Endothelial cell of umbilical vein (primary cell): ENCODE results near the gene PRKAR1B. TPM values are rescaled to one million over a fixed set of nuclear protein-coding genes. Genes with fewer than 3 reads are reported as not detected.

Experiments
- BruUV-seq: library from RNA; stranded (reverse); fragments of 400-500 nt; replicated peaks from 2 replicates; lab custom pipeline; 2021; lab: Mats Ljungman, UMichigan
- CTCF ChIA-PET: fragments of 300-600, 350-600 bp; sonication (Branson Sonifier 250); formaldehyde crosslinking; loops from one replicate; lab custom pipeline; 2021; ENCODE audit warnings: antibody characterized with exemption, inconsistent platforms; lab: Charles Lee
- POLR2A ChIA-PET: fragments of 300-600, 350-600 bp; sonication (Branson Sonifier 250); formaldehyde crosslinking; loops from one replicate; lab custom pipeline; 2021; ENCODE audit warnings: antibody characterized with exemption, inconsistent platforms; lab: Charles Lee
- DNase-seq: peaks from one replicate; pipeline ENCODE4 v3.0.0-alpha.2; 2011; ENCODE audit warnings: low read depth, low spot score
- FAIRE-seq: peaks from 2 replicates; lab custom pipeline; 2011; peaks lifted over from hg19 to GRCh38; lab: Jason Lieb, UNC
- H2AFZ ChIP-seq: 2 replicates; pipeline ENCODE4 v1.6.0; 2012; ENCODE audit warnings: low read depth, low read length, control low read depth, inconsistent platforms
- H3K27ac ChIP-seq: 2 replicates; pipeline ENCODE4 v1.5.1; 2011; ENCODE audit warnings: low read depth, mild to moderate bottlenecking, control low read depth, low read length, moderate library complexity; ENCODE audit not compliant: insufficient read depth
- H3K27me3 ChIP-seq, 2 experiments: 2 replicates each; pipeline versions ENCODE4 v1.6.0 to v1.6.1; 2011; ENCODE audit warnings: low read length in 2 of 2, mixed read lengths in 1 of 2; ENCODE audit not compliant: control insufficient read depth in 2 of 2, insufficient read depth in 2 of 2
- H3K36me3 ChIP-seq, 2 experiments: 2 replicates in 1 of 2; 3 replicates in 1 of 2; pipeline ENCODE4 v1.5.1; 2011; ENCODE audit warnings: low read length in 2 of 2, mild to moderate bottlenecking in 1 of 2, moderate library complexity in 1 of 2; ENCODE audit not compliant: control insufficient read depth in 2 of 2, insufficient read depth in 2 of 2; ENCODE audit errors: extremely low read depth in 1 of 2
- H3K4me1 ChIP-seq: 3 replicates; pipeline ENCODE4 v1.5.1; 2011; ENCODE audit warnings: mild to moderate bottlenecking, low read length; ENCODE audit not compliant: control insufficient read depth, insufficient read depth; ENCODE audit errors: extremely low read depth
- H3K4me2 ChIP-seq: 2 replicates; pipeline ENCODE4 v1.6.1; 2011; ENCODE audit warnings: low read length, control low read depth, mixed read lengths; ENCODE audit not compliant: insufficient read depth
- H3K4me3 ChIP-seq, 3 experiments: fragments of 200-600 bp in 1 of 3; sonication (generic), shearing (Covaris generic) in 1 of 3; replicated peaks in 1 of 3; 2 replicates each; pipeline ENCODE4 v1.5.1; 2011 to 2016; ENCODE audit warnings: control low read depth in 3 of 3, low read length in 3 of 3, mild to moderate bottlenecking in 2 of 3, inconsistent platforms in 1 of 3, low read depth in 1 of 3, moderate library complexity in 1 of 3; ENCODE audit not compliant: insufficient read depth in 1 of 3
- H3K79me2 ChIP-seq: 2 replicates; pipeline ENCODE4 v1.6.0; 2012; ENCODE audit warnings: low read length, inconsistent platforms; ENCODE audit not compliant: control insufficient read depth, insufficient read depth
- H3K9ac ChIP-seq: replicated peaks from 2 replicates; pipeline ENCODE3; 2011; ENCODE audit warnings: low read length, control low read depth; ENCODE audit not compliant: insufficient read depth; ENCODE audit errors: extremely low read depth
- H3K9me1 ChIP-seq: replicated peaks from 3 replicates; pipeline ENCODE4 v1.6.0; 2011; ENCODE audit warnings: mild to moderate bottlenecking, low read length; ENCODE audit not compliant: control insufficient read depth, insufficient read depth; ENCODE audit errors: extremely low read depth
- H3K9me3 ChIP-seq: replicated peaks from 2 replicates; pipeline ENCODE4 v1.5.1; 2012; ENCODE audit warnings: low read length, inconsistent platforms; ENCODE audit not compliant: control insufficient read depth, insufficient read depth
- H4K20me1 ChIP-seq: replicated peaks from 2 replicates; pipeline ENCODE3; 2011; ENCODE audit warnings: mild to moderate bottlenecking, low read length; ENCODE audit not compliant: control insufficient read depth, insufficient read depth; ENCODE audit errors: extremely low read depth
- EZH2 ChIP-seq: IDR thresholded peaks from 2 replicates; pipeline ENCODE4 v1.6.1; 2012; ENCODE audit warnings: borderline replicate concordance, low read depth, mild to moderate bottlenecking, moderate library complexity, low read length, inconsistent platforms; ENCODE audit not compliant: severe bottlenecking
- FOS ChIP-seq: IDR thresholded peaks from 2 replicates; pipeline ENCODE4 v1.6.1; 2011; ENCODE audit warnings: mild to moderate bottlenecking, low read length, moderate library complexity, borderline replicate concordance; ENCODE audit not compliant: insufficient read depth
- MAX ChIP-seq: IDR thresholded peaks from 2 replicates; pipeline ENCODE4 v1.6.1; 2011; ENCODE audit not compliant: insufficient read depth, insufficient read length
- MYC ChIP-seq: IDR thresholded peaks from one replicate; pipeline ENCODE4 v1.6.1; 2011; ENCODE audit warnings: mild to moderate bottlenecking, low read depth, low read length
- POLR2A ChIP-seq: IDR thresholded peaks from 2 replicates; pipeline ENCODE4 v1.6.1; 2012; ENCODE audit warnings: low read depth, mild to moderate bottlenecking, control low read depth, low read length
- POLR2AphosphoS5 ChIP-seq: IDR thresholded peaks from 2 replicates; pipeline ENCODE4 v1.6.1; 2012; ENCODE audit warnings: low read depth, mild to moderate bottlenecking, control low read depth, low read length, moderate library complexity; ENCODE audit not compliant: insufficient read depth
- dilution Hi-C: fragments of 300-500 bp; cut with MboI; formaldehyde crosslinking; loops from one replicate; pipeline ENCODE4 v1.15.0; 2019; ENCODE audit warnings: low sequenced_read_pairs; ENCODE audit not compliant: extremely low pct_ligation_motif_present
- intact Hi-C: fragments of 100-400 bp; cut with micrococcal nuclease; formaldehyde crosslinking; loops from one replicate; pipeline ENCODE4 v1.10.0; 2022
- polyA plus RNA-seq, 4 experiments: library from polyadenylated mRNA; depleted of rRNA in 3 of 4; stranded (reverse) in 3 of 4; unstranded in 1 of 4; fragments of >200 nt; gene quantifications; 2 replicates each; pipeline versions ENCODE4 v1.2.1 to v1.2.3, GENCODE V29; 2011 to 2012; ENCODE audit warnings: missing spikeins in 1 of 4
- total RNA-seq: library from RNA; stranded (reverse); gene quantifications from 2 replicates; pipeline ENCODE4 v1.2.3, GENCODE V29; 2021
- TF ChIP-seq, protein P1 (sequence below), 2 donors: IDR thresholded peaks; 1 replicate in 1 of 2; 2 replicates in 1 of 2; pipeline ENCODE4 v1.5.1; 2011; ENCODE audit warnings: low read length in 2 of 2, mild to moderate bottlenecking in 2 of 2, moderate library complexity in 2 of 2, control low read depth in 1 of 2, inconsistent platforms in 1 of 2, low read depth in 1 of 2; ENCODE audit not compliant: insufficient read depth in 1 of 2; ENCODE audit errors: extremely low read depth in 1 of 2

The PRKAR1B gene
- total and polyA plus RNA-seq, 2 donors (not counting 3 experiments of a cell fraction or from before 2014, with no cell fraction given), result 15.4 to 29.2 TPM

DNA sequence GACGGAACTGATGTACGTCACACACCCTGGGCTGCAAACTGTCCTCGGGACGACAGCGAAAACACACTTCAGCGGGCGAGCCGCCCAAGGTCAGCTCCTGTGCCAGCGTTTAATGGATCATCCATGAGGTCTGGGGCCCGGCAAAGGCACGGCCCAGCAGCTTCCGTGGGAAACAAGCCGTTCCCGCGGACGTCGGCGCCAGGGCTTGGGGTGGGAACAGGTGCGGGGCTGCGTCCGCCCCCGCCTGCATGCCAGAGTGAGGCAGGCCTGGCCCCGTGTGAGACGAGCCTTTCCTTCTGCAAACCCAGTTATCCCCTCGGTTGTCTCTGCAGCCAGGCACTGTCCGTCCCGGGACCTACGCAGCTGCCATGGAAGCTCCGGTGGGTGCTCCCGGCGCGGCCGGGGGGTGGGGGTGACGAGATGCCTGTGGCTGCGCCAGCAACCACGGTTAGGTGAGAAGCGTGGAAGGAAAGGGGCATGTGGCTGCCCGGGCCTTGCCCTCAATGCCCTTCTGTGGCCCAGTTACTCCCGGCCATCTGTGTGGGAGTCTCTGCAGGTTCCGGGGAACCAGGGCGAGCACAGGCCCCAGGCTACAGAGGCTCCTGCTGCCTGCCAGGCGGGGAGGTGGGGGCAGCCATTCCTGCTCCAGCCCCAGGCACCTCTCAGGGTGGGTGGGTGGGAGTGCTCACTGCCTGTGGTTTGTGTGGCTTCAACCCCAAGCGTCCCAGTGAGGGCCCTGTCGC lies 165.3 kb downstream of the PRKAR1B start:
- no TSS peak for BruUV-seq
- Histone ChIP-seq H4K20me1 (no peaks in the 10 kb centered on the region), H3K9me1 (no peaks in the 10 kb centered on the region), H3K9ac (no peak overlapping the region), H3K36me3 (no peaks in the 10 kb centered on the region), H3K9me3 (no peaks in the 10 kb centered on the region), H3K4me3 (no peak overlapping the region), H3K4me2 (no peak overlapping the region), H3K79me2 (no peaks in the 10 kb centered on the region), H3K27me3 (no peaks in the 10 kb centered on the region), H3K4me1 (no peaks in the 10 kb centered on the region), H3K27ac (no peak overlapping the region), H2AFZ (no peak overlapping the region)
- CTCF ChIA-PET, result interaction anchor here (1.9 kb wide), 1 partner anchor 17 kb away, joined by 5 read pairs; no protein-coding TSS in a partner anchor
- POLR2A ChIA-PET, result no interaction called here
- FAIRE-seq (no peak), DNase-seq (no peak)
- dilution Hi-C loops, result no loop called here
- no peak for TF ChIP-seq EZH2
- TF ChIP-seq, protein P1, sequence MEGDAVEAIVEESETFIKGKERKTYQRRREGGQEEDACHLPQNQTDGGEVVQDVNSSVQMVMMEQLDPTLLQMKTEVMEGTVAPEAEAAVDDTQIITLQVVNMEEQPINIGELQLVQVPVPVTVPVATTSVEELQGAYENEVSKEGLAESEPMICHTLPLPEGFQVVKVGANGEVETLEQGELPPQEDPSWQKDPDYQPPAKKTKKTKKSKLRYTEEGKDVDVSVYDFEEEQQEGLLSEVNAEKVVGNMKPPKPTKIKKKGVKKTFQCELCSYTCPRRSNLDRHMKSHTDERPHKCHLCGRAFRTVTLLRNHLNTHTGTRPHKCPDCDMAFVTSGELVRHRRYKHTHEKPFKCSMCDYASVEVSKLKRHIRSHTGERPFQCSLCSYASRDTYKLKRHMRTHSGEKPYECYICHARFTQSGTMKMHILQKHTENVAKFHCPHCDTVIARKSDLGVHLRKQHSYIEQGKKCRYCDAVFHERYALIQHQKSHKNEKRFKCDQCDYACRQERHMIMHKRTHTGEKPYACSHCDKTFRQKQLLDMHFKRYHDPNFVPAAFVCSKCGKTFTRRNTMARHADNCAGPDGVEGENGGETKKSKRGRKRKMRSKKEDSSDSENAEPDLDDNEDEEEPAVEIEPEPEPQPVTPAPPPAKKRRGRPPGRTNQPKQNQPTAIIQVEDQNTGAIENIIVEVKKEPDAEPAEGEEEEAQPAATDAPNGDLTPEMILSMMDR (IDR thresholded peaks at IDR 0.05; ENCODE audit: extremely low read depth in 1 of 2, insufficient read depth in 1 of 2, low read depth in 1 of 2, low read length in 2 of 2), result no peak
- intact Hi-C loops, result no loop called here

- no peaks in the 10 kb centered on the region for H3K4me1 ChIP-seq
- BruUV-seq, result no TSS peak
- H4K20me1 ChIP-seq, result no peaks in the 10 kb centered on the region
- H3K9me3 ChIP-seq, result no peaks in the 10 kb centered on the region
- dilution Hi-C loops (no loop called here), intact Hi-C loops (no loop called here)
- H3K79me2 ChIP-seq, result no peaks in the 10 kb centered on the region
- POLR2A ChIA-PET, result no interaction called here
- no peak overlapping the region for H3K4me2 ChIP-seq
- no peaks in the 10 kb centered on the region for H3K27me3 ChIP-seq
- no peak overlapping the region for H3K9ac ChIP-seq
- H3K4me3 ChIP-seq, result no peak overlapping the region
- H3K9me1 ChIP-seq, result no peaks in the 10 kb centered on the region
- CTCF ChIA-PET, result interaction anchor here (1.9 kb wide), 1 partner anchor 18 kb away, joined by 5 read pairs; no protein-coding TSS in a partner anchor
- H2AFZ ChIP-seq, result no peak overlapping the region
- no peak for TF ChIP-seq POLR2A
- TF ChIP-seq POLR2AphosphoS5, result no peak
- no peak for TF ChIP-seq MYC
- no peak for TF ChIP-seq MAX
- TF ChIP-seq FOS, result no peak
- TF ChIP-seq EZH2, result no peak
- TF ChIP-seq, protein P1 (IDR thresholded peaks at IDR 0.05; ENCODE audit: extremely low read depth in 1 of 2, insufficient read depth in 1 of 2, low read depth in 1 of 2, low read length in 2 of 2), result no peak
- no peak for DNase-seq
- no peak overlapping the region for H3K27ac ChIP-seq
- H3K36me3 ChIP-seq, result no peaks in the 10 kb centered on the region
- no peak for FAIRE-seq
These were observed 166.0 kb downstream of the PRKAR1B start for GRCh38 chr7:560966-561630.
